PFSK-1 (cell line): ENCODE results near the gene IKZF4.

Experiments
- FOXP2 ChIP-seq: optimal IDR thresholded peaks from 2 replicates; pipeline ENCODE3; 2011; ENCODE audit warnings: borderline replicate concordance, control low read depth, inconsistent platforms; ENCODE audit not compliant: insufficient read depth; ENCODE audit errors: extremely low read length, extremely low read depth
- POLR2AphosphoS5 ChIP-seq: IDR thresholded peaks from 2 replicates; pipeline ENCODE4 v1.6.1; 2012; ENCODE audit warnings: low read depth, mild to moderate bottlenecking, control low read depth, low read length, moderate library complexity
- SIN3A ChIP-seq: IDR thresholded peaks from 2 replicates; pipeline ENCODE4 v1.6.1; 2012; ENCODE audit warnings: mild to moderate bottlenecking, low read length, moderate library complexity, borderline replicate concordance; ENCODE audit not compliant: insufficient read depth
- TAF1 ChIP-seq: IDR thresholded peaks from 2 replicates; pipeline ENCODE4 v1.6.1; 2012; ENCODE audit warnings: low read length, control low read depth, borderline replicate concordance; ENCODE audit not compliant: insufficient read depth
- TF ChIP-seq, protein P1 (sequence below), 2 experiments: IDR thresholded peaks; 2 replicates each; pipeline versions ENCODE4 v1.6.1 to v1.8.0; 2011 to 2012; ENCODE audit warnings: low read depth in 2 of 2, low read length in 2 of 2, control low read depth in 1 of 2, inconsistent platforms in 1 of 2, mild to moderate bottlenecking in 1 of 2, moderate library complexity in 1 of 2; ENCODE audit not compliant: insufficient read depth in 1 of 2

IKZF4 gene

DNA sequence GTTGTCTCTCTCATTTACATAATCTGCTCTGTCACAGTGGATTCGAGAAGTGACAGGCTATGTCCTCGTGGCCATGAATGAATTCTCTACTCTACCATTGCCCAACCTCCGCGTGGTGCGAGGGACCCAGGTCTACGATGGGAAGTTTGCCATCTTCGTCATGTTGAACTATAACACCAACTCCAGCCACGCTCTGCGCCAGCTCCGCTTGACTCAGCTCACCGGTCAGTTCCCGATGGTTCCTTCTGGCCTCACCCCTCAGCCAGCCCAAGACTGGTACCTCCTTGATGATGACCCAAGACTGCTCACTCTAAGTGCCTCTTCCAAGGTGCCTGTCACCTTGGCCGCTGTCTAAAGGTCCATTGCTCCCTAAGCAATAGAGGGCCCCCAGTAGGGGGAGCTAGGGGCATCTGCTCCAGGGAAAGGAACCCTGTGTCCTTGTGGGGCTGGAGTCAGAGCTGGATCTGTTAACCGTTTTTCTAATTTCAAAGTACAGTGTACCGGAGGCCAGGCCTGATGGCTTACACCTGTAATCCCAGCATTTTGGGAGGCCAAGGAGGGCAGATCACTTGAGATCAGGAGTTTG is 64.2 kb downstream of the IKZF4 start:
- TF ChIP-seq SIN3A = no peak
- no peak for TF ChIP-seq FOXP2
- no peak for TF ChIP-seq POLR2AphosphoS5
- TF ChIP-seq, protein P1, sequence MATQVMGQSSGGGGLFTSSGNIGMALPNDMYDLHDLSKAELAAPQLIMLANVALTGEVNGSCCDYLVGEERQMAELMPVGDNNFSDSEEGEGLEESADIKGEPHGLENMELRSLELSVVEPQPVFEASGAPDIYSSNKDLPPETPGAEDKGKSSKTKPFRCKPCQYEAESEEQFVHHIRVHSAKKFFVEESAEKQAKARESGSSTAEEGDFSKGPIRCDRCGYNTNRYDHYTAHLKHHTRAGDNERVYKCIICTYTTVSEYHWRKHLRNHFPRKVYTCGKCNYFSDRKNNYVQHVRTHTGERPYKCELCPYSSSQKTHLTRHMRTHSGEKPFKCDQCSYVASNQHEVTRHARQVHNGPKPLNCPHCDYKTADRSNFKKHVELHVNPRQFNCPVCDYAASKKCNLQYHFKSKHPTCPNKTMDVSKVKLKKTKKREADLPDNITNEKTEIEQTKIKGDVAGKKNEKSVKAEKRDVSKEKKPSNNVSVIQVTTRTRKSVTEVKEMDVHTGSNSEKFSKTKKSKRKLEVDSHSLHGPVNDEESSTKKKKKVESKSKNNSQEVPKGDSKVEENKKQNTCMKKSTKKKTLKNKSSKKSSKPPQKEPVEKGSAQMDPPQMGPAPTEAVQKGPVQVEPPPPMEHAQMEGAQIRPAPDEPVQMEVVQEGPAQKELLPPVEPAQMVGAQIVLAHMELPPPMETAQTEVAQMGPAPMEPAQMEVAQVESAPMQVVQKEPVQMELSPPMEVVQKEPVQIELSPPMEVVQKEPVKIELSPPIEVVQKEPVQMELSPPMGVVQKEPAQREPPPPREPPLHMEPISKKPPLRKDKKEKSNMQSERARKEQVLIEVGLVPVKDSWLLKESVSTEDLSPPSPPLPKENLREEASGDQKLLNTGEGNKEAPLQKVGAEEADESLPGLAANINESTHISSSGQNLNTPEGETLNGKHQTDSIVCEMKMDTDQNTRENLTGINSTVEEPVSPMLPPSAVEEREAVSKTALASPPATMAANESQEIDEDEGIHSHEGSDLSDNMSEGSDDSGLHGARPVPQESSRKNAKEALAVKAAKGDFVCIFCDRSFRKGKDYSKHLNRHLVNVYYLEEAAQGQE (IDR thresholded peaks at IDR 0.05; ENCODE audit: insufficient read depth in 1 of 2, low read depth in 2 of 2, low read length in 2 of 2) = no peak
- TF ChIP-seq TAF1 = no peak

- TF ChIP-seq, protein P1 (IDR thresholded peaks at IDR 0.05; ENCODE audit: insufficient read depth in 1 of 2, low read depth in 2 of 2, low read length in 2 of 2) = no peak
- TF ChIP-seq TAF1 (no peak), FOXP2 (no peak), POLR2AphosphoS5 (no peak), SIN3A (no peak)
These were observed 65.3 kb downstream of the IKZF4 start for GRCh38 chr12:56086096-56086495.

DNA sequence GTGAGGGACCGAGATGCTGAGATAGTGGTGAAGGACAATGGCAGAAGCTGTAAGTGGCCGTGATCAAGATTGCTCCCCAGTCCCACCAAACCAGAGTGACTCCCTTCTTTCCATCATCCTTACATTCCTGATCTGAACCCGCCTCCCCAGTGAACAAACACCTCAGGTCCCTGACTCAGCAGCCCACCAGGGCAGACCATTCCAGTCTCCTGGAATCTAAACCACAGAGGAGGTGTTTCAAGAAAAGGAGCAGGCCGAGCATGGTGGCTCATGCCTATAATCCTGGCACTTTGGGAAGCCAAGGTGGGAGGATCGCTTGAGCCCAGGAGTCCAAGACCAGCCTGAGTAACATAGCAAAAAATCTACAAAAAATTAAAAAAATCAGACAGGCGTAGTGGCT is 65.8 kb downstream of the IKZF4 start:
- no peak for TF ChIP-seq FOXP2
- no peak for TF ChIP-seq SIN3A

DNA sequence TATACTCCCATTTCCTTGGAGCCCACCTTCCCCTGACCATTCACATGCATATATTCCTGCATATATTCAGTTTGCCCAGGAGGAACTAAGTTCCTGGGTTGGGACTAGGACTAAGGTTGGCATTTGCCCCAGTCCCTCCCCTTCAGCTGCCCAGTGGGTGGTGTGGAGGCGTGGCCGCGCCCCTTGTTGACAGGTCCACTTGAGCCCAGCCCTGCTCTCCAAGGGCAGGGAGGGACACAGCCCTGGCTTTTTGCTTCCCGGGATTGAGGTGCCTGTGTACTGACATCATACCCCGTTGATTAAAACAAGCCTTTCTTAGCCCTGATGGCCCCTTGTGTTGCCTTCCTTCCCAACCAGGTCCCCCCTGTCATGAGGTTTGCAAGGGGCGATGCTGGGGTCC is 66.4 kb downstream of the IKZF4 start:
- TF ChIP-seq, protein P1 (IDR thresholded peaks at IDR 0.05; ENCODE audit: insufficient read depth in 1 of 2, low read depth in 2 of 2, low read length in 2 of 2) = no peak
- TF ChIP-seq POLR2AphosphoS5 (no peak), FOXP2 (no peak), TAF1 (no peak), SIN3A (no peak)
